Measurements from ENCODE around the gene ZBTB24. TPM values are rescaled to one million over a fixed set of nuclear protein-coding genes. Genes with fewer than 3 reads are reported as not detected.

Gene ZBTB24
- total RNA-seq, 1 donor from 2014 or later = 5.1 TPM

- H3K36me3 Mint-ChIP-seq (ENCODE audit: low read depth, unreplicated experiment) = no peaks in the 10 kb centered on the region
- H3K27me3 Mint-ChIP-seq (ENCODE audit: unreplicated experiment) = no peaks in the 10 kb centered on the region
- H3K4me3 Mint-ChIP-seq (ENCODE audit: unreplicated experiment) = no peak overlapping the region
- no peaks in the 10 kb centered on the region for H3K9me3 Mint-ChIP-seq (ENCODE audit: unreplicated experiment)
- H3K4me1 Mint-ChIP-seq (ENCODE audit: unreplicated experiment) = no peaks in the 10 kb centered on the region
- TF ChIP-seq CTCF (IDR thresholded peaks at IDR 0.05; ENCODE audit: unreplicated experiment) = no peak
- DNase-seq (ENCODE audit: low spot score) = no peak
- H3K27ac Mint-ChIP-seq (ENCODE audit: unreplicated experiment) = no peak overlapping the region
These were observed 65.4 kb downstream of the ZBTB24 start for GRCh38 chr6:109417646-109418045.

Other genes starting within 250 kb of the ZBTB24 start
- 220 TPM for gene CD164, start 100.8 kb downstream of the ZBTB24 start, total RNA-seq (ENCODE audit: unreplicated experiment)
- 0.95 TPM for gene PPIL6, start 42.6 kb downstream of the ZBTB24 start, total RNA-seq (ENCODE audit: unreplicated experiment)
- 8.8 TPM for gene SMPD2, start 42.5 kb downstream of the ZBTB24 start, total RNA-seq (ENCODE audit: unreplicated experiment)
- 19.9 TPM for gene MICAL1, start 27.4 kb downstream of the ZBTB24 start, total RNA-seq (ENCODE audit: unreplicated experiment)
- gene AK9, start 208.0 kb upstream of the ZBTB24 start, total RNA-seq (ENCODE audit: unreplicated experiment) = 3.5 TPM
- gene FIG4, start 208.1 kb upstream of the ZBTB24 start, total RNA-seq (ENCODE audit: unreplicated experiment) = 9.2 TPM

Measured in endothelial cell (in vitro differentiated cells).